GM19043 (cell line): ENCODE data around the gene RAB28.

Experiments
- ATAC-seq: cut with Tn5 transposase; IDR thresholded peaks from one replicate; pipeline ENCODE4 v1.9.1; 2021; ENCODE audit warnings: low read depth; ENCODE audit not compliant: unreplicated experiment

RAB28 gene

DNA sequence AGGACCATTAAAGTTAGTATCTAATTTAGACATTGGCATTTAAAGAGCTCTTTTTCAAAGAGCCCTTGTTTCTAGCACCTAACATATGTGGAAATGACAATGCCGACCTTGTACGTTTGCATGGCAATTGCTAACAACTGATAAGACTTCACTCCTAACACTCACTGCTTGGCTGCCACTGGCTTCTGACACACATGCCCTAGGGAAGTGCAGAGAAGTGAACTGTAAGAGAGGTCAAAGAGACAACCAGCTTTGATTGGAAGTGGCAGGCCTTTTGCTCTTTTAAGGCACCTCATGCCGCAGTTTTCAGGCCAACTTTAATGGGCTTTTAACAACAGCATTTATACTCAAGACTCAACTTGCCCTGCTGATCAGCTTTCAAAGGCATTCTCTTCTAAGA, 158.4 kb downstream of the RAB28 start:
- ATAC-seq, result no peak

DNA sequence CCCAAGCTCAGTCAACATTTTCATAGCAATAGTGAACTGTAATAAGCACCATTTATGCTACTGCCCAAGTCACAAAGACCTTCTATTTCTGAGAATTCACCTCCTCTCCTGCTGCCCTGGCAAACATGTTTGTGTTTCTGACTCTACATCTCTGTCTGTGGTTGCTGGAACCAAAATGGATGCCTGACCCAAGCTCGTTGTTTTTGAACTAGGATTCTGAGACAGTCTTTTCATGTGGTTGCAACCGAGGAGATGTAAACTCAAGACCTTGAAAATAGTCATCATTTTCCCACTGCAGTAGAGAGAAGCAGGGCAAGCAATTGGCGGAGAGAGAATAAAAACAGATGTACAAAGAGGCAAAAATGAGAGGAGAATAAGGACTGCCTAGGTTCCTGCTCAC, 160.2 kb downstream of the RAB28 start:
- no peak for ATAC-seq

DNA sequence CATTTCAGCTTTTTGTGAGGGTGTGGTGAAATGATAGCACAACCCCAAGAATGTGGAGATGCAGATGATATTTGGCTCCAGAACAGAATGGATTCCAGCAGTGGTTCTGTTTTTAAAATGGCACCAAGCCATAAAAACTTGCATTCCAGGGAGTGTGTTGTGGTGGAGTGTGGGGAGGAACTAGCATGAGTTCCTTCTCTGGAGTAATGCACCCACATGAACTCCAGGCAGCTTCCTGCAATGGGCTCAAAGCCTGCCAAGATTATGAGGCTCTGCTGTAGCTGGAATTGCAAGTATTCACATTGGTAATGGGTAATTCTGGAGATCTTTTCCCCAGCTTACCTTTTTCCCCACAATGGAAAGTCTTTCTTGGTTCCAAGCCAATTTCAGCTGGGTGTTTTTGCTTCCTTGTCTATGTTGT, 161.4 kb downstream of the RAB28 start:
- no peak for ATAC-seq
